ENCODE results near the gene CDX2. TPM values are rescaled to one million over a fixed set of nuclear protein-coding genes. Genes with fewer than 3 reads are reported as not detected.

CDX2 gene
- total RNA-seq, 1 donor from 2014 or later: not detected

DNA sequence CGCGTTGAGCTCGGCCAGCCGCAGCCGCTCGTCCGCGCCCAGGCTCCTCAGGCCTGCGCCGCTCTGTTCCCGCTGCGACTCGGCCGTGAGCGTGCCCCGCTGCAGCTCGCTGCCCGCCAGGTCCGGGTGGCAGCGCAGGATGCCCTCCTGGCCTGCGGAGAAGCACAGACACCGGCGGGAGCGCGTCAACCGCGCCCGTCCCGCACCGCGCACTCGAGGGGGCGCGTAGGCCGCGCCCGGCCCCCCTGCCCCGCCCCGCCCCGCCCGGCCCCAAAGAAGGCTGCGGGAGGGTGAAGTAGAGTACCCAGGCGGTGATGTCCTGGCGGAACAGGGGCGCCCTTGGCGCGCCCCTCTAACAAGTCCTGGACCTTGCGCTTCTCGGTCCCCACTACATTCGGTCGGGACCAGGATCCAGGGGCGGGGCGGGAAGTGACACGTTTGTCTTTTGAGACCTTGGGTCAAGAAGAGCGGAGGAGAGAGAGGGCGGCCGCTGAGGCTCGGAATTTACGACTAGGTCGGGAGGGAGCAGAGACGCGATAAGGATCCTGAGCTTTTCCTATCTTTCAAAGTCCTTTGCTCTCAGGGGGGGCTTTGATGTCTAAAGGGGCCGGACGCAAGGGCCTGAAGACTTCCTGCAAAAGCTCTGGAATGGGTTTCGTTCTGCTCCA lies 9.3 kb upstream of the CDX2 start:
- DNase-seq: no peak

GRCh38 chr13:27977476-27978300 lies 8.6 kb upstream of the CDX2 start:
- no peak for DNase-seq

DNA sequence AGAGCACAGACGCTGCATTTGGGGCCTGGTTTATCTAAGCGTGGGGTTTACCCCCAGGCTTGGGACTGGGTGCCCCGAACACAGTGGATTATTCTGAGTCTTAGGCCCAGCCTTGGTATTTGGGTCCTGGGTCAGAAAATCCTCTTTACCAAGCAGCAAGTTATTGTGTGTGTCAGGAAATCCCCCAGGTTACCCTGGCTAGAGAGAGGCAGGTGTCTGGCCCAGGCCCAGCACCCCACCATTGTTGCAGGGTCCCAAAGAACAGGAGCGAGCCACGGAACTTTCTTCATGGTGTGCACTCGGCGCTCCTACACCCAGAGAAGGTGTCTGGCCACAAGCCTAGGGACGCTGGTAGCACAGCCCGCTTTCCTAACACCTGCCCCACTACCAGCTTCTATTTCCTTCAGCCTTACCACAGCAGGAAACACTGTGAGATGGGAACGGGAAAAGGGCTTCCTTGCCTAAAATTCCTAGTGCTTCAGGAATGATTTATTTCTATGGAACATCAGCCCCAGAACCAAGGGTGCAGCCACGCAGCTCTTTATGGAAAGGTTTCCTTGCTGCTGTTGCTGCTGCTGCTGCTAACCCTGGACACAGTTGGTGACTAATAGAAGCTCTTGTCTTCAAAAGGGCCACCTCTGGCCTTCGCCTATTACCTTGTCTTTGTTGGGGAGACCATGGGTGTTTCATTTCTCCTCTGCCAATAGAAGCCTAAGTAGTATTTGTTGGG lies 7.4 kb upstream of the CDX2 start:
- DNase-seq: no peak

- no peak for DNase-seq
These were observed 6.6 kb upstream of the CDX2 start for GRCh38 chr13:27975564-27976361.

GRCh38 chr13:27973961-27974662 lies 5.0 kb upstream of the CDX2 start:
- no peak for DNase-seq

DNA sequence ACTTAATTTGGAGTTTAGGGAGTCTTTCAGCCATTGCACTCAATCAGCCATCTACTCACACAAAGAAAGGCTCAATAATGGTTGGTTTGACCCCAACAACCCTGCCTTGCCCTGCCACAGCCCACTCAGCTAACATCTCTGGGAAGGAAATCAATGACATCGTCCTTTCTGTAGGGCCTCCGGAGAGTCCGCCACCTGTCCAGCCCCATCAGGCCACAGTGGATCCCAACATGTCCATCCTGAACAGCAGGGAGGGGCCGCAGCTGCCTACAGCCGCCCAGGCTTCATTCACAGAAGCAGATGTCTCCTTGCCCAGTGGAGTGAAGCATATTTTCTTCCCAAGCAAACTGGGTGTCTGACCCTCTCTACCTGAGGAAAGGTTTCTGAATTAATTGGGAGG lies 4.2 kb upstream of the CDX2 start:
- no peak for DNase-seq

GRCh38 chr13:27972478-27972820 lies 3.3 kb upstream of the CDX2 start:
- DNase-seq: no peak

DNA sequence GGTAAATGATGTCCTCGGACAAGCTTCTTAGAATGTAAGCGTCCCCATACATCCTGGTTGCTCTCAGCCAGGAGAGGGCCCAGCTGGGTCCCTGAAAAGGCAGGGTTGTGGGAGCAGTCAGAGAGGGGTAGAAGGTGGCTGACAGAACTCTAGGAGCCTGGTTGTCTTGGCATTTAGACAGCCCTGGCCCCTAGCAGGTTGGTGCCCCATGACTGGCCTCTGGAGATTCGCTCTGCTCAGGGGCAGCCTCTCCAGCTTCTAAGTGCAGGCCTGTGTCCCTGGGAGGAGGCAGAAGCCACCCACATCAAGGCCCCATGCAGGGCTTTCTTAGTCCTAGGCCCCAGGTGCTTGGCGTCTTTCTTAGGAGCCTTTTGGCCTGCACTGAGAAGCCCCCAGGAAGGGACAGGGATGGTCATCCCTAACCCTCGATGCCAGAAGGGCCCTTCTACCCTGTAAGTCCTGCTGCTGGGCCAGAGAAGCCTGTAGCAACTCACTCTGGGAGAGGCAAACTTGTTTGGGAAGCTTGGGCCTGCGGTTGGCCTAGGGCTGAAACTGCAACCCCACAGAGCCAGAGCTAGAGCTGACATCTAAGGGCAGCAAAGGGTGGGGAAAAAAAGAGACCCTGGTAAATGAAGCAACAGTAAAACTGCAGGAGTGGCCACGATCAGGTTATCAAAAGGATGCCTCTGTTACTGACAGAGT lies 2.8 kb upstream of the CDX2 start:
- DNase-seq: no peak

- DNase-seq: no peak
These were observed 2.1 kb upstream of the CDX2 start for GRCh38 chr13:27971236-27971645.

GRCh38 chr13:27970382-27971235 lies 1.5 kb upstream of the CDX2 start:
- DNase-seq: no peak

- no peak for DNase-seq
These were observed 733 bp upstream of the CDX2 start for GRCh38 chr13:27969866-27970229.

DNA sequence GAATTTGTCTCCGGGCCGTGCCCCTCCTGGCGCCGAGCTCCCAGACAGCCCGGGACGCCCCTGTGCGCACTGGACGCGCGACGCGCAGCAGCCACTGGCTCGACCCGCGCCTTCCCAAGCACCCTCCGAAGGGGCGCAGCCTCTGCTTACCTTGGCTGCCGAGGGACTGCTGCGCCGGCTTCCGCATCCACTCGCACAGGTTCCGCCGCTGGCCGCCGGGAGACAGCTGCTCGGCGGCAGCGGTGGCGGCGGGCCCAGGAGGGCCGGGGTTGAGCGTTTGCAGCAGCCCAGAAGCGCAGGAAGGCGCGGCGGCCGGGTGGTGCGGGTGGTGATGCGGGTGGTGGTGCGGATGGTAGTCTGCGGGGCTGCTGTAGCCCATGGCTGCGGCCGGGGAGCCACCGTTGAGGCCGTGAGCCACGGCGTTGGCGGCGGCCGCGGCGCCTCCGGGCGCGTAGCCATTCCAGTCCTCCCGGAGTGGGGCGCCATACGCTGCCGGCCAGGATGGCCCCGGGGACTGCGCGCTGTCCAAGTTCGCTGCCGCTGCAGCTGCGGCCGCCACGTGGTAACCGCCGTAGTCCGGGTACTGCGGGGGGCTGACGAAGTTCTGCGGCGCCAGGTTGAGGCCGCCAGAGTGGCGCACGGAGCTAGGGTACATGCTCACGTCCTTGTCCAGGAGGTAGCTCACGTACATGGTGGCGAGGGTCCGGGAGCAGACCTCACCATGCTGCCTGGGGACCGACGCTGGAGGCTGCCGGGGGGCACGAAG lies 616 bp downstream of the CDX2 start:
- DNase-seq: no peak

- DNase-seq: no peak
These were observed 1.3 kb downstream of the CDX2 start for GRCh38 chr13:27967736-27968315.

- DNase-seq: no peak
These were observed 1.8 kb downstream of the CDX2 start for GRCh38 chr13:27967203-27967735.

- no peak for DNase-seq
These were observed 2.4 kb downstream of the CDX2 start for GRCh38 chr13:27966641-27967202.

GRCh38 chr13:27965740-27966640 lies 3.1 kb downstream of the CDX2 start:
- no peak for DNase-seq

DNA sequence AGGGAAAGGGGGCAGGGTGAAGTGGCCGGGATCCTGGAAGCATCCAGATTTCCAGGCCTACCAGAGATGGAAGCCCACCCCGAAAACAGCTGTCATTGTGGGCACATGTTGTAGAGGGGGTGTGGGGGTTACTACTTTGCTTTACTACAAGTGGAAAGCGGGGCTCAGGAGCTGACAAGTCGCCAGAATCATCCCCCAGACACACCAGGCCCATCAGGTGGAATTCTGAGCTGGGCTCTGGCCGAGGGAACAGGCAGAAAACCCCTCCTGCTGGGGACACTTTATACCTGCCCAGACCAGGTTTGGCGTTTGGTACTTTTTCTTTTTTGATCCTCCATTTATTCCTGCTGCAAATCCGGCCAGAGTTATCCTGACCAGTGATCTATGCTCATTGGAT lies 3.8 kb downstream of the CDX2 start:
- DNase-seq: no peak
